ENCODE results near the gene SEPTIN1.

The SEPTIN1 gene

GRCh38 chr16:30395992-30396585 is 13.7 kb upstream of the SEPTIN1 start:
- peaks cover 24% of the 10 kb centered on the region for H3K36me3 Mint-ChIP-seq
- H3K27ac Mint-ChIP-seq, result peak overlapping the region; percentile 75
- peaks cover 15% of the 10 kb centered on the region for H3K27me3 Mint-ChIP-seq
- CTCF ChIA-PET, result interaction anchor here (1.0 to 2.6 kb wide), 6 partner anchors 8 to 16 kb away, joined by 3 to 11 read pairs (median 5); partner anchors contain the start of genes SEPTIN1 and ZNF771
- H3K4me3 Mint-ChIP-seq, result peak overlapping the region; percentile 88
- H3K4me1 Mint-ChIP-seq, result peaks cover 43% of the 10 kb centered on the region
- no peak for DNase-seq
- no peaks in the 10 kb centered on the region for H3K9me3 Mint-ChIP-seq

GRCh38 chr16:30395155-30395991 is 13.0 kb upstream of the SEPTIN1 start, which contains the start of gene ZNF48:
Gene ZNF48, plus strand, starts transcription at chr16:30395420. Its CDS starts 375 bp downstream, at chr16:30395795.
- H3K9me3 Mint-ChIP-seq, result no peaks in the 10 kb centered on the region
- CTCF ChIA-PET, result interaction anchor here (1.0 to 2.6 kb wide), 7 partner anchors 9 to 17 kb away, joined by 3 to 11 read pairs (median 4); partner anchors contain the start of genes SEPTIN1 and ZNF771
- H3K27me3 Mint-ChIP-seq, result peaks cover 14% of the 10 kb centered on the region
- H3K27ac Mint-ChIP-seq, result peak within 1 kb of the TSS; percentile 75
- peak within 1 kb of the TSS; percentile 88 for H3K4me3 Mint-ChIP-seq
- peak; percentile 69 for DNase-seq
- peaks cover 24% of the 10 kb centered on the region for H3K36me3 Mint-ChIP-seq
- H3K4me1 Mint-ChIP-seq, result peaks cover 41% of the 10 kb centered on the region

GRCh38 chr16:30394592-30395154 is 12.3 kb upstream of the SEPTIN1 start:
- Mint-ChIP-seq H3K27ac (peak overlapping the region; percentile 33), H3K4me3 (peak overlapping the region; percentile 85), H3K36me3 (peaks cover 24% of the 10 kb centered on the region), H3K4me1 (peaks cover 37% of the 10 kb centered on the region), H3K9me3 (no peaks in the 10 kb centered on the region), H3K27me3 (peaks cover 12% of the 10 kb centered on the region)
- DNase-seq, result no peak
- CTCF ChIA-PET, result interaction anchor here (1.7 to 2.8 kb wide), 5 partner anchors 10 to 15 kb away, joined by 4 to 11 read pairs (median 9); partner anchors contain the start of genes SEPTIN1 and ZNF771

GRCh38 chr16:30383521-30383920 is 1.2 kb upstream of the SEPTIN1 start:
- Mint-ChIP-seq H3K4me1 (peaks cover 56% of the 10 kb centered on the region), H3K9me3 (no peaks in the 10 kb centered on the region), H3K36me3 (peaks cover 28% of the 10 kb centered on the region), H3K27ac (peak overlapping the region; percentile 97), H3K4me3 (peak overlapping the region; percentile 83), H3K27me3 (no peaks in the 10 kb centered on the region)
- DNase-seq, result no peak
- CTCF ChIA-PET, result interaction anchor here (0.7 to 1.5 kb wide), 4 partner anchors 10 to 18 kb away, joined by 3 to 11 read pairs (median 4); partner anchors contain the start of gene ZNF48

GRCh38 chr16:30381291-30382041 is 895 bp downstream of the SEPTIN1 start:
- peak; percentile 70 for DNase-seq
- CTCF ChIA-PET, result interaction anchor here (2.0 kb wide), 1 partner anchor 10 kb away, joined by 12 read pairs; the partner anchor contains the start of gene TBC1D10B
- H3K9me3 Mint-ChIP-seq, result no peaks in the 10 kb centered on the region
- H3K27me3 Mint-ChIP-seq, result no peaks in the 10 kb centered on the region
- H3K4me3 Mint-ChIP-seq, result peak overlapping the region; percentile 83
- H3K36me3 Mint-ChIP-seq, result peaks cover 40% of the 10 kb centered on the region
- peaks cover 73% of the 10 kb centered on the region for H3K4me1 Mint-ChIP-seq
- peak overlapping the region; percentile 97 for H3K27ac Mint-ChIP-seq

- H3K27ac Mint-ChIP-seq, result peak overlapping the region; percentile 97
- no peaks in the 10 kb centered on the region for H3K27me3 Mint-ChIP-seq
- DNase-seq, result peak; percentile 29
- H3K36me3 Mint-ChIP-seq, result peaks cover 40% of the 10 kb centered on the region
- no peaks in the 10 kb centered on the region for H3K9me3 Mint-ChIP-seq
- CTCF ChIA-PET, result interaction anchor here (1.0 to 1.2 kb wide), 3 partner anchors 10 to 29 kb away, joined by 3 read pairs; no protein-coding TSS in a partner anchor
- H3K4me3 Mint-ChIP-seq, result peak overlapping the region; percentile 83
- H3K4me1 Mint-ChIP-seq, result peaks cover 77% of the 10 kb centered on the region
These were observed 1.6 kb downstream of the SEPTIN1 start for GRCh38 chr16:30380803-30381208.

GRCh38 chr16:30380072-30380802 is 2.1 kb downstream of the SEPTIN1 start:
- Mint-ChIP-seq H3K27ac (peak overlapping the region; percentile 97), H3K4me3 (peak overlapping the region; percentile 83), H3K4me1 (peaks cover 75% of the 10 kb centered on the region), H3K27me3 (no peaks in the 10 kb centered on the region), H3K9me3 (no peaks in the 10 kb centered on the region), H3K36me3 (peaks cover 43% of the 10 kb centered on the region)
- CTCF ChIA-PET, result interaction anchor here (1.0 to 1.2 kb wide), 3 partner anchors 9 to 29 kb away, joined by 3 read pairs; no protein-coding TSS in a partner anchor
- DNase-seq, result no peak

- Mint-ChIP-seq H3K4me3 (peak overlapping the region; percentile 83), H3K9me3 (no peaks in the 10 kb centered on the region), H3K27me3 (no peaks in the 10 kb centered on the region), H3K27ac (peak overlapping the region; percentile 97), H3K36me3 (peaks cover 43% of the 10 kb centered on the region), H3K4me1 (peaks cover 72% of the 10 kb centered on the region)
- DNase-seq, result no peak
- CTCF ChIA-PET, result interaction anchor here (1.2 to 1.5 kb wide), 2 partner anchors 17 to 30 kb away, joined by 3 to 5 read pairs; no protein-coding TSS in a partner anchor
These were observed 3.1 kb downstream of the SEPTIN1 start for GRCh38 chr16:30379158-30379783.

- peak; percentile 99 for DNase-seq
- Mint-ChIP-seq H3K27ac (peak overlapping the region; percentile 97), H3K27me3 (no peaks in the 10 kb centered on the region), H3K4me1 (peaks cover 67% of the 10 kb centered on the region), H3K36me3 (peaks cover 43% of the 10 kb centered on the region), H3K9me3 (no peaks in the 10 kb centered on the region), H3K4me3 (peak overlapping the region; percentile 83)
- CTCF ChIA-PET, result interaction anchor here (1.5 kb wide), 1 partner anchor 31 kb away, joined by 5 read pairs; no protein-coding TSS in a partner anchor
These were observed 3.9 kb downstream of the SEPTIN1 start for GRCh38 chr16:30378236-30379157.

GRCh38 chr16:30377812-30378235 is 4.5 kb downstream of the SEPTIN1 start:
- Mint-ChIP-seq H3K27me3 (no peaks in the 10 kb centered on the region), H3K36me3 (peaks cover 43% of the 10 kb centered on the region), H3K4me3 (peak overlapping the region; percentile 83), H3K9me3 (no peaks in the 10 kb centered on the region), H3K27ac (peak overlapping the region; percentile 97), H3K4me1 (peaks cover 61% of the 10 kb centered on the region)
- DNase-seq, result peak; percentile 92
- CTCF ChIA-PET, result interaction anchor here (1.5 kb wide), 1 partner anchor 32 kb away, joined by 5 read pairs; no protein-coding TSS in a partner anchor

- Mint-ChIP-seq H3K4me1 (peaks cover 57% of the 10 kb centered on the region), H3K9me3 (no peaks in the 10 kb centered on the region), H3K27ac (peak overlapping the region; percentile 97), H3K27me3 (no peaks in the 10 kb centered on the region), H3K36me3 (peaks cover 38% of the 10 kb centered on the region), H3K4me3 (peak overlapping the region; percentile 83)
- CTCF ChIA-PET, result no interaction called here
- DNase-seq, result no peak
These were observed 5.1 kb downstream of the SEPTIN1 start for GRCh38 chr16:30377050-30377811.
